Measurements from ENCODE around the gene ZKSCAN8. TPM values are rescaled to one million over a fixed set of nuclear protein-coding genes. Genes with fewer than 3 reads are reported as not detected.

Gene ZKSCAN8
- total RNA-seq, 4 donors from 2014 or later: 19.8 to 38.4 (median 24.8) TPM

- H3K27me3 ChIP-seq: peaks cover 0 to 5% of the 10 kb centered on the region in 2 donors
- H3K4me1 ChIP-seq: peaks cover 0 to 10% (median 0%) of the 10 kb centered on the region in 4 donors
- no peak for DNase-seq (ENCODE audit: low spot score in 2 of 2)
- WGBS, 2 donors: 59 to 61% methylated on average over 3 of the region's 3 CpGs
- no peak overlapping the region for H3K27ac ChIP-seq
- TF ChIP-seq CTCF (IDR thresholded peaks at IDR 0.05) (no peak), EP300 (IDR thresholded peaks at IDR 0.05) (no peak), POLR2A (IDR thresholded peaks at IDR 0.05) (no peak)
- no peaks in the 10 kb centered on the region for H3K9me3 ChIP-seq
- H3K36me3 ChIP-seq: no peaks in the 10 kb centered on the region
- H3K4me3 ChIP-seq: no peak overlapping the region
Measured at GRCh38 chr6:28107506-28107905, 34.2 kb upstream of the ZKSCAN8 start.

- no peak for TF ChIP-seq EP300 (IDR thresholded peaks at IDR 0.05)
- TF ChIP-seq CTCF (IDR thresholded peaks at IDR 0.05): no peak
- TF ChIP-seq POLR2A (IDR thresholded peaks at IDR 0.05): no peak
- peaks cover 0 to 5% of the 10 kb centered on the region in 2 donors for H3K27me3 ChIP-seq
- H3K9me3 ChIP-seq: no peaks in the 10 kb centered on the region
- DNase-seq (ENCODE audit: low spot score in 2 of 2): no peak
- H3K4me3 ChIP-seq: no peak overlapping the region
- H3K36me3 ChIP-seq: peaks cover 0 to 28% (median 3%) of the 10 kb centered on the region in 3 donors
- 95 to 96% methylated on average over 3 of the region's 3 CpGs for WGBS, 2 donors
- H3K4me1 ChIP-seq: no peaks in the 10 kb centered on the region
- H3K27ac ChIP-seq: no peak overlapping the region
Measured at GRCh38 chr6:28111964-28112363, 29.7 kb upstream of the ZKSCAN8 start.

GRCh38 chr6:28115799-28116198 is 25.9 kb upstream of the ZKSCAN8 start:
- no peaks in the 10 kb centered on the region for H3K4me1 ChIP-seq
- H3K9me3 ChIP-seq: no peaks in the 10 kb centered on the region
- no peak overlapping the region for H3K27ac ChIP-seq
- no peak for TF ChIP-seq POLR2A (IDR thresholded peaks at IDR 0.05)
- TF ChIP-seq EP300 (IDR thresholded peaks at IDR 0.05): no peak
- no peak for TF ChIP-seq CTCF (IDR thresholded peaks at IDR 0.05)
- no peak overlapping the region for H3K4me3 ChIP-seq
- H3K27me3 ChIP-seq: no peaks in the 10 kb centered on the region
- no peak for DNase-seq (ENCODE audit: low spot score in 2 of 2)
- 70 to 74% methylated on average over 2 of the region's 2 CpGs for WGBS, 2 donors
- peaks cover 0 to 63% (median 3%) of the 10 kb centered on the region in 3 donors for H3K36me3 ChIP-seq

- H3K9me3 ChIP-seq: no peaks in the 10 kb centered on the region
- 87 to 90% methylated on average over 2 of the region's 2 CpGs for WGBS, 2 donors
- no peak overlapping the region for H3K4me3 ChIP-seq
- no peaks in the 10 kb centered on the region for H3K27me3 ChIP-seq
- peaks cover 0 to 80% (median 3%) of the 10 kb centered on the region in 3 donors for H3K36me3 ChIP-seq
- H3K4me1 ChIP-seq: no peaks in the 10 kb centered on the region
- no peak for DNase-seq (ENCODE audit: low spot score in 2 of 2)
- no peak for TF ChIP-seq POLR2A (IDR thresholded peaks at IDR 0.05)
- no peak for TF ChIP-seq EP300 (IDR thresholded peaks at IDR 0.05)
- TF ChIP-seq CTCF (IDR thresholded peaks at IDR 0.05): no peak
- H3K27ac ChIP-seq: no peak overlapping the region
Measured at GRCh38 chr6:28117386-28118050, 24.2 kb upstream of the ZKSCAN8 start.

GRCh38 chr6:28118217-28118616 is 23.5 kb upstream of the ZKSCAN8 start:
- Histone ChIP-seq H3K36me3 (peaks cover 0 to 84% (median 3%) of the 10 kb centered on the region in 3 donors), H3K27me3 (no peaks in the 10 kb centered on the region), H3K4me3 (no peak overlapping the region), H3K4me1 (no peaks in the 10 kb centered on the region), H3K9me3 (no peaks in the 10 kb centered on the region), H3K27ac (no peak overlapping the region)
- no peak for TF ChIP-seq POLR2A (IDR thresholded peaks at IDR 0.05)
- no peak for TF ChIP-seq CTCF (IDR thresholded peaks at IDR 0.05)
- TF ChIP-seq EP300 (IDR thresholded peaks at IDR 0.05): no peak
- DNase-seq (ENCODE audit: low spot score in 2 of 2): no peak
- 75 to 88% methylated on average over 1 of the region's 1 CpG for WGBS, 2 donors

All from tibial nerve (tissue), 4 donors.